ENCODE results near the gene HDAC3. TPM values are rescaled to one million over a fixed set of nuclear protein-coding genes. Genes with fewer than 3 reads are reported as not detected.

HDAC3 gene
- polyA plus RNA-seq, 3 donors: 80.5 to 103 (median 82.3) TPM

DNA sequence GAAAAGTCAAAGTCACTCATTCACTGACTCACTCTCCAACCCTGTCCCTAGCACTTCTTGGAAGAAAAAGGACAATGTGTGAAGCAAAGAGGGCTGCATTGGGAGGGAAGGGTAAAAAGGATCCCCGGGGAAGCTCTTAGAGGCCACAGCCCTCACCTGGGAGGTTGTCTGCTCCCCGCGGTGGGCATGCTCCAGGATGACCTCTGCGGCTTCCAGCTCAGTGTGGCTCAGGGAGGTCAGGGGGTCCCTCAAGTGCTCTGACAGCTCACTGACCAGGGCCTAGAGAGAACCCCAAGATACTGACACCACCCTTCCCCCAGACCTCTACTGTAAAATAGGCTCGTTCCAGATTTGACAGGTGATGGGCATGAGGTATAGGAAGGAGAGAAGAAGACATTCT lies 10.6 kb upstream of the HDAC3 start:
- no peaks in the 10 kb centered on the region for H3K9me3 Mint-ChIP-seq
- H4K20me1 ChIP-seq (ENCODE audit: insufficient read depth, low read length): no peaks in the 10 kb centered on the region
- H3K79me2 ChIP-seq (ENCODE audit: insufficient read depth, low read length): no peaks in the 10 kb centered on the region
- H2AFZ ChIP-seq (ENCODE audit: insufficient read depth, low read depth, low read length, poor library complexity, severe bottlenecking): no peak overlapping the region
- intact Hi-C loops (cut with micrococcal nuclease): no loop called here
- TF ChIP-seq, protein P1, sequence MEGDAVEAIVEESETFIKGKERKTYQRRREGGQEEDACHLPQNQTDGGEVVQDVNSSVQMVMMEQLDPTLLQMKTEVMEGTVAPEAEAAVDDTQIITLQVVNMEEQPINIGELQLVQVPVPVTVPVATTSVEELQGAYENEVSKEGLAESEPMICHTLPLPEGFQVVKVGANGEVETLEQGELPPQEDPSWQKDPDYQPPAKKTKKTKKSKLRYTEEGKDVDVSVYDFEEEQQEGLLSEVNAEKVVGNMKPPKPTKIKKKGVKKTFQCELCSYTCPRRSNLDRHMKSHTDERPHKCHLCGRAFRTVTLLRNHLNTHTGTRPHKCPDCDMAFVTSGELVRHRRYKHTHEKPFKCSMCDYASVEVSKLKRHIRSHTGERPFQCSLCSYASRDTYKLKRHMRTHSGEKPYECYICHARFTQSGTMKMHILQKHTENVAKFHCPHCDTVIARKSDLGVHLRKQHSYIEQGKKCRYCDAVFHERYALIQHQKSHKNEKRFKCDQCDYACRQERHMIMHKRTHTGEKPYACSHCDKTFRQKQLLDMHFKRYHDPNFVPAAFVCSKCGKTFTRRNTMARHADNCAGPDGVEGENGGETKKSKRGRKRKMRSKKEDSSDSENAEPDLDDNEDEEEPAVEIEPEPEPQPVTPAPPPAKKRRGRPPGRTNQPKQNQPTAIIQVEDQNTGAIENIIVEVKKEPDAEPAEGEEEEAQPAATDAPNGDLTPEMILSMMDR (IDR thresholded peaks at IDR 0.05): no peak
- WGBS (ENCODE audit: insufficient coverage): 100% methylated on average over 3 of the region's 5 CpGs
- peaks cover 30% of the 10 kb centered on the region for H3K4me1 Mint-ChIP-seq
- no peak overlapping the region for H3K4me3 ChIP-seq (replicated peaks in 1 of 3; ENCODE audit: low read depth in 2 of 3, low read length in 3 of 3)
- no peak overlapping the region for H3K4me2 ChIP-seq (replicated peaks; ENCODE audit: extremely low read depth, low read length, poor library complexity, severe bottlenecking)
- no peak overlapping the region for H3K4me3 Mint-ChIP-seq
- H3K27ac ChIP-seq (ENCODE audit: low read depth in 1 of 2, low read length in 2 of 2): no peak overlapping the region
- no peak for DNase-seq
- peaks cover 13 to 29% of the 10 kb centered on the region in 2 donors for H3K4me1 ChIP-seq (ENCODE audit: control insufficient read depth in 1 of 2, insufficient read depth in 2 of 2, low read length in 2 of 2)
- no peaks in the 10 kb centered on the region for H3K27me3 ChIP-seq (ENCODE audit: control insufficient read depth in 2 of 2, insufficient read depth in 2 of 2, low read length in 2 of 2)
- no peak overlapping the region for H3K27ac Mint-ChIP-seq
- H3K36me3 Mint-ChIP-seq: peaks cover 53 to 59% of the 10 kb centered on the region in 2 donors
- peaks cover 0 to 2% (median 0%) of the 10 kb centered on the region in 3 donors for H3K27me3 Mint-ChIP-seq (ENCODE audit: low read depth in 3 of 3)
- peaks cover 36 to 57% of the 10 kb centered on the region in 2 donors for H3K36me3 ChIP-seq (replicated peaks in 1 of 2; ENCODE audit: control insufficient read depth in 1 of 2, insufficient read depth in 2 of 2, low read length in 2 of 2)
- no peak overlapping the region for H3K9ac ChIP-seq (ENCODE audit: insufficient read depth, low read length, poor library complexity, severe bottlenecking)
- H3K9me3 ChIP-seq (replicated peaks in 1 of 2; ENCODE audit: control insufficient read depth in 1 of 2, insufficient read depth in 1 of 2, low read length in 2 of 2): no peaks in the 10 kb centered on the region

DNA sequence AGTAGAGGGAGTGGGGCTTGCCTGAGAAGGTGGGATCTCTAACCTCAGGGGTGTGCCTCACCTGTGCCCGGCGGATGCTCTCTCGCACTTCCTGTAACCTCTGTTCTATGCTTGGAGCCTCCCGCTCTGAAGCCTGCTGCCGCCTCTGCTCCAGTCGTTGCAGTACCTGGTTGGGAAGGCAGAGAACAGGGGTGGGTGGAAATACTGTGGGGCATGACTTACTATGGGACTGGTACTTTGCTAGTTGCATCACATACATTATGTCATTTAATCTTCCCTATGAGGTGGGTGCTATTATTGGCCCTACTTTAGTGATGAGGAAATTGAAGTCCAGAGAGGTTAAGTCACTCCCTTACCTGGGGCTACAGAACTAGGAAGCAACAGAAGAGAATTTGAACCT lies 9.4 kb upstream of the HDAC3 start:
- Histone ChIP-seq H3K9ac (ENCODE audit: insufficient read depth, low read length, poor library complexity, severe bottlenecking) (no peak overlapping the region), H3K4me1 (ENCODE audit: control insufficient read depth in 1 of 2, insufficient read depth in 2 of 2, low read length in 2 of 2) (peaks cover 9 to 23% of the 10 kb centered on the region in 2 donors), H3K79me2 (ENCODE audit: insufficient read depth, low read length) (no peaks in the 10 kb centered on the region), H3K27ac (ENCODE audit: low read depth in 1 of 2, low read length in 2 of 2) (no peak overlapping the region), H3K4me3 (replicated peaks in 1 of 3; ENCODE audit: low read depth in 2 of 3, low read length in 3 of 3) (no peak overlapping the region), H3K9me3 (replicated peaks in 1 of 2; ENCODE audit: control insufficient read depth in 1 of 2, insufficient read depth in 1 of 2, low read length in 2 of 2) (no peaks in the 10 kb centered on the region), H4K20me1 (ENCODE audit: insufficient read depth, low read length) (no peaks in the 10 kb centered on the region), H3K36me3 (replicated peaks in 1 of 2; ENCODE audit: control insufficient read depth in 1 of 2, insufficient read depth in 2 of 2, low read length in 2 of 2) (peaks cover 38 to 69% of the 10 kb centered on the region in 2 donors), H2AFZ (ENCODE audit: insufficient read depth, low read depth, low read length, poor library complexity, severe bottlenecking) (no peak overlapping the region), H3K27me3 (ENCODE audit: control insufficient read depth in 2 of 2, insufficient read depth in 2 of 2, low read length in 2 of 2) (no peaks in the 10 kb centered on the region), H3K4me2 (replicated peaks; ENCODE audit: extremely low read depth, low read length, poor library complexity, severe bottlenecking) (no peak overlapping the region)
- 100% methylated on average over 3 of the region's 6 CpGs for WGBS (ENCODE audit: insufficient coverage)
- intact Hi-C loops (cut with micrococcal nuclease): no loop called here
- H3K4me3 Mint-ChIP-seq: no peak overlapping the region
- no peaks in the 10 kb centered on the region for H3K9me3 Mint-ChIP-seq
- peaks cover 0 to 2% (median 0%) of the 10 kb centered on the region in 3 donors for H3K27me3 Mint-ChIP-seq (ENCODE audit: low read depth in 3 of 3)
- H3K4me1 Mint-ChIP-seq: peaks cover 25% of the 10 kb centered on the region
- no peak for DNase-seq
- TF ChIP-seq, protein P1 (IDR thresholded peaks at IDR 0.05): no peak
- H3K27ac Mint-ChIP-seq: no peak overlapping the region
- peaks cover 64 to 70% of the 10 kb centered on the region in 2 donors for H3K36me3 Mint-ChIP-seq

Data from CD14-positive monocyte (primary cell).